Ectodermal cell (in vitro differentiated cells): ENCODE results near the gene NCAPD3.

Source experiments
- H3K27ac ChIP-seq: 2 replicates; pipeline ENCODE4 v1.7.0; 2013; ENCODE audit warnings: mild to moderate bottlenecking, low read depth, low read length; ENCODE audit not compliant: insufficient read depth, poor library complexity, severe bottlenecking
- H3K27me3 ChIP-seq: 2 replicates; pipeline ENCODE4 v1.7.0; 2013; ENCODE audit warnings: mild to moderate bottlenecking, low read length; ENCODE audit not compliant: insufficient read depth, control insufficient read depth, poor library complexity, severe bottlenecking
- H3K36me3 ChIP-seq: one replicate; pipeline ENCODE4 v1.7.0; 2013; ENCODE audit warnings: low read length; ENCODE audit not compliant: control insufficient read depth, insufficient read depth
- H3K4me1 ChIP-seq: one replicate; pipeline ENCODE4 v1.7.0; 2013; ENCODE audit warnings: low read length; ENCODE audit not compliant: control insufficient read depth, insufficient read depth
- H3K4me3 ChIP-seq: 2 replicates; pipeline ENCODE4 v1.7.0; 2013; ENCODE audit warnings: low read depth, low read length, control low read depth; ENCODE audit not compliant: insufficient read depth
- H3K9me3 ChIP-seq: 2 replicates; pipeline ENCODE4 v1.7.0; 2013; ENCODE audit warnings: mild to moderate bottlenecking, low read length, moderate library complexity; ENCODE audit not compliant: control insufficient read depth
- WGBS, 2 experiments: methylation state at CpG; one replicate each; pipeline ENCODE4 v1.1.7; 2013; ENCODE audit warnings: missing lambda C conversion rate in 2 of 2; 5-methylcytosine and 5-hydroxymethylcytosine counted together

The NCAPD3 gene

GRCh38 chr11:134228625-134229024, 4.9 kb upstream of the NCAPD3 start:
- Histone ChIP-seq H3K27ac (no peak overlapping the region), H3K4me1 (peaks cover 4% of the 10 kb centered on the region), H3K27me3 (peaks cover 12% of the 10 kb centered on the region), H3K36me3 (no peaks in the 10 kb centered on the region), H3K9me3 (no peaks in the 10 kb centered on the region), H3K4me3 (no peak overlapping the region)
- 93 to 95% methylated on average over 6 of the region's 6 CpGs for WGBS, 2 experiments

- peaks cover 14% of the 10 kb centered on the region for H3K4me1 ChIP-seq
- no peak overlapping the region for H3K4me3 ChIP-seq
- WGBS, 2 experiments: 91 to 97% methylated on average over 5 of the region's 5 CpGs
- H3K27ac ChIP-seq: no peak overlapping the region
- no peaks in the 10 kb centered on the region for H3K9me3 ChIP-seq
- peaks cover 12% of the 10 kb centered on the region for H3K27me3 ChIP-seq
- no peaks in the 10 kb centered on the region for H3K36me3 ChIP-seq
Observed at GRCh38 chr11:134226806-134227325, 3.1 kb upstream of the NCAPD3 start.

GRCh38 chr11:134224710-134225664, 1.2 kb upstream of the NCAPD3 start:
- peaks cover 12% of the 10 kb centered on the region for H3K27me3 ChIP-seq
- no peaks in the 10 kb centered on the region for H3K9me3 ChIP-seq
- peaks cover 14% of the 10 kb centered on the region for H3K4me1 ChIP-seq
- WGBS, 2 experiments: 0 to 1% methylated on average over 93 of the region's 93 CpGs
- H3K27ac ChIP-seq: no peak overlapping the region
- H3K36me3 ChIP-seq: no peaks in the 10 kb centered on the region
- peak overlapping the region; percentile 99 for H3K4me3 ChIP-seq

GRCh38 chr11:134223121-134223520, 646 bp downstream of the NCAPD3 start:
- no peaks in the 10 kb centered on the region for H3K9me3 ChIP-seq
- 5 to 10% methylated on average over 5 of the region's 5 CpGs for WGBS, 2 experiments
- H3K27ac ChIP-seq: no peak overlapping the region
- peaks cover 12% of the 10 kb centered on the region for H3K27me3 ChIP-seq
- peak overlapping the region; percentile 99 for H3K4me3 ChIP-seq
- H3K4me1 ChIP-seq: peaks cover 14% of the 10 kb centered on the region
- H3K36me3 ChIP-seq: peaks cover 7% of the 10 kb centered on the region

- Histone ChIP-seq H3K9me3 (no peaks in the 10 kb centered on the region), H3K4me3 (no peak overlapping the region), H3K36me3 (peaks cover 14% of the 10 kb centered on the region), H3K4me1 (no peaks in the 10 kb centered on the region), H3K27ac (no peak overlapping the region), H3K27me3 (no peaks in the 10 kb centered on the region)
- 92 to 97% methylated on average over 3 of the region's 3 CpGs for WGBS, 2 experiments
Observed at GRCh38 chr11:134216816-134217215, 7.0 kb downstream of the NCAPD3 start.

- Histone ChIP-seq H3K4me1 (no peaks in the 10 kb centered on the region), H3K27ac (no peak overlapping the region), H3K27me3 (no peaks in the 10 kb centered on the region), H3K36me3 (peaks cover 14% of the 10 kb centered on the region), H3K4me3 (no peak overlapping the region), H3K9me3 (no peaks in the 10 kb centered on the region)
- WGBS, 2 experiments: 94 to 96% methylated on average over 7 of the region's 7 CpGs
Observed at GRCh38 chr11:134215836-134216235, 7.9 kb downstream of the NCAPD3 start.

- H3K27ac ChIP-seq: no peak overlapping the region
- no peaks in the 10 kb centered on the region for H3K27me3 ChIP-seq
- no peaks in the 10 kb centered on the region for H3K9me3 ChIP-seq
- peaks cover 57% of the 10 kb centered on the region for H3K36me3 ChIP-seq
- 91 to 94% methylated on average over 13 to 16 of the region's 16 CpGs for WGBS, 2 experiments
- H3K4me3 ChIP-seq: no peak overlapping the region
- peaks cover 4% of the 10 kb centered on the region for H3K4me1 ChIP-seq
Observed at GRCh38 chr11:134207538-134208239, 16.1 kb downstream of the NCAPD3 start.

- peaks cover 4% of the 10 kb centered on the region for H3K4me1 ChIP-seq
- H3K36me3 ChIP-seq: peaks cover 66% of the 10 kb centered on the region
- H3K27ac ChIP-seq: no peak overlapping the region
- 93 to 96% methylated on average over 5 of the region's 5 CpGs for WGBS, 2 experiments
- H3K27me3 ChIP-seq: no peaks in the 10 kb centered on the region
- no peaks in the 10 kb centered on the region for H3K9me3 ChIP-seq
- no peak overlapping the region for H3K4me3 ChIP-seq
Observed at GRCh38 chr11:134206185-134206584, 17.6 kb downstream of the NCAPD3 start.

- 93 to 96% methylated on average over 8 to 9 of the region's 9 CpGs for WGBS, 2 experiments
- no peaks in the 10 kb centered on the region for H3K27me3 ChIP-seq
- no peaks in the 10 kb centered on the region for H3K9me3 ChIP-seq
- peaks cover 4% of the 10 kb centered on the region for H3K4me1 ChIP-seq
- H3K4me3 ChIP-seq: no peak overlapping the region
- peaks cover 67% of the 10 kb centered on the region for H3K36me3 ChIP-seq
- no peak overlapping the region for H3K27ac ChIP-seq
Observed at GRCh38 chr11:134205729-134206128, 18.0 kb downstream of the NCAPD3 start.

- 93 to 97% methylated on average over 2 to 4 of the region's 4 CpGs for WGBS, 2 experiments
- Histone ChIP-seq H3K4me1 (no peaks in the 10 kb centered on the region), H3K27ac (no peak overlapping the region)
Observed at GRCh38 chr11:134202661-134203060, 21.1 kb downstream of the NCAPD3 start.

More at GRCh38 chr11:134202661-134203060, 21.1 kb downstream of the NCAPD3 start:
- Histone ChIP-seq H3K4me3 (no peak overlapping the region), H3K27me3 (no peaks in the 10 kb centered on the region), H3K36me3 (peaks cover 46% of the 10 kb centered on the region), H3K9me3 (no peaks in the 10 kb centered on the region)
